Heart left ventricle (tissue), 16 donors: ENCODE data around the gene PERM1. TPM values are rescaled to one million over a fixed set of nuclear protein-coding genes. Genes with fewer than 3 reads are reported as not detected.
"Not testable (repeated sequence)": the region's sequence is repeated elsewhere in the genome, so short reads cannot be mapped to it uniquely, and the experiment has no call there.

Source experiments
- ATAC-seq, 4 donors: fragments of 200-7000 bp; cut with Tn5 transposase; one replicate each; pipeline ENCODE4 v1.9.1; 2020 to 2022; ENCODE audit warnings: moderate library complexity in 4 of 4, mild to moderate bottlenecking in 3 of 4, moderate number of reproducible peaks in 1 of 4
- DNase-seq, 5 donors: peaks; one replicate each; pipeline ENCODE4 v3.0.0-alpha.2; 2020
- H3K27ac ChIP-seq, 12 donors: fragments of 200-600 bp; sonication (generic) in 4 of 12; one replicate each; pipeline versions ENCODE4 v1.5.0 to v1.8.0; 2016 to 2022; ENCODE audit warnings: mild to moderate bottlenecking in 2 of 12
- H3K27me3 ChIP-seq, 9 donors: fragments of 200-600 bp; sonication (generic) in 2 of 9; one replicate each; pipeline versions ENCODE4 v1.5.1 to v1.8.0; 2016 to 2022; ENCODE audit warnings: mild to moderate bottlenecking in 3 of 9
- H3K36me3 ChIP-seq, 9 donors: fragments of 200-600 bp; sonication (generic) in 2 of 9; one replicate each; pipeline versions ENCODE4 v1.5.0 to v1.8.0; 2018 to 2022; ENCODE audit warnings: mild to moderate bottlenecking in 2 of 9
- H3K4me1 ChIP-seq, 12 donors: fragments of 200-600 bp; sonication (generic) in 4 of 12; one replicate each; pipeline versions ENCODE4 v1.5.0 to v1.8.0; 2016 to 2022; ENCODE audit warnings: mild to moderate bottlenecking in 3 of 12
- H3K4me3 ChIP-seq, 12 donors: fragments of 200-600 bp; sonication (generic) in 4 of 12; one replicate each; pipeline versions ENCODE4 v1.5.0 to v1.8.0; 2017 to 2022; ENCODE audit warnings: mild to moderate bottlenecking in 9 of 12, moderate library complexity in 4 of 12
- H3K9me3 ChIP-seq, 12 donors: fragments of 200-600 bp; sonication (generic) in 4 of 12; one replicate each; pipeline versions ENCODE4 v1.5.0 to v1.8.0; 2016 to 2022; ENCODE audit warnings: mild to moderate bottlenecking in 1 of 12
- CTCF ChIP-seq, 12 donors: fragments of 200-600 bp; sonication (generic) in 4 of 12; IDR thresholded peaks; one replicate each; pipeline versions ENCODE4 v1.5.0 to v1.8.0; 2018 to 2022; ENCODE audit warnings: antibody characterized with exemption in 12 of 12, mild to moderate bottlenecking in 5 of 12
- POLR2A ChIP-seq, 2 donors: fragments of 450-650 bp; IDR thresholded peaks; one replicate each; pipeline ENCODE4 v1.6.1; 2017; ENCODE audit warnings: antibody characterized with exemption in 2 of 2, mild to moderate bottlenecking in 2 of 2, moderate library complexity in 2 of 2
- WGBS, 4 donors: extraction: QIAGEN DNeasy Blood & Tissue Kit in 2 of 4; methylation state at CpG; one replicate each; pipeline versions ENCODE4 v1.1.5 to v1.1.7; 2013 to 2018; 5-methylcytosine and 5-hydroxymethylcytosine counted together
- intact Hi-C, 10 donors: fragments of 100-400 bp; cut with DNase I; formaldehyde crosslinking; loops; one replicate each; pipeline versions ENCODE4 v1.11.1 to v1.14.2; 2022
- polyA plus RNA-seq, 2 donors: library from polyadenylated mRNA; stranded (reverse); fragments of 200-250 nt; gene quantifications; one replicate each; pipeline ENCODE4 v1.2.3, GENCODE V29; 2013
- total RNA-seq, 9 donors: library from RNA; depleted of rRNA in 2 of 9; stranded (reverse); fragments of >200 nt in 2 of 9; fragmentation: NEBNext Ultra II Directional in 3 of 9; extraction: Animal tissue kit (Norgen Biotek cat#: 25700) in 3 of 9; gene quantifications; one replicate each; pipeline versions ENCODE4 v1.1.0 to v1.2.4, GENCODE V29; 2016 to 2023
- donor health status: ischemic (EF 13 %, LVEDD 7.1; RV severe dilation, severe dysfunction).
- donor health status: healthy with polysubstance abuse.
- donor health status: DM: no; HTN: yes; CAD: no.
- donor health status: DM: no; HTN: no; CAD: no.
- donor health status: ischemic (EF 25% LVEDD 6.9; RV normal size, moderate dysfunction).
- donor health status: ischemic (EF 25% LVEDD 5.7; RV mildly dilated, moderate dysfunction).
- donor health status: healthy.
- donor health status: DM: yes; HTN: yes; CAD: no.
- donor health status: ischemic (EF 35%, LVEDD 5.7; RV mildly dilated, moderate dysfunction).
- donor health status: nonischemic (EF 11% LVEDD 7.7; RV severe dilation, severe dysfunction).
- donor health status: DM: yes; HTN: yes; CAD: no.
- donor health status: PGD.
- donor health status: ischemic (EF 29% LVEDD 5.4; RV normal size, mild dysfunction).
- donor health status: nonischemic (EF 23%, LVEDD 6.1; RV moderate dilation, normal function).

The PERM1 gene
- total and polyA plus RNA-seq, 11 donors, result 52.8 to 353 (median 104) TPM

GRCh38 chr1:1020000-1020404 is 38.1 kb upstream of the PERM1 start, which contains the start of gene AGRN:
Gene AGRN (plus strand): TSS chr1:1020120. CDS start chr1:1020173, 53 bp downstream.
- intact Hi-C loops, result loop anchor here in 4 of 10 donors (5.0 kb wide), 1 partner anchor 42 kb away; no protein-coding TSS in a partner anchor
- WGBS, 4 donors, result 0 to 1% methylated on average over 54 of the region's 58 CpGs; no CpG with 5 or more reads in 2 of the 4 donors
- DNase-seq (peak in 4 of 5 donors; percentile 59 to 77 (median 67)), ATAC-seq (peak in 2 of 4 donors; percentile 56 to 57)
- peak within 1 kb of the TSS; percentile 59 to 99 (median 81) for H3K4me3 ChIP-seq
- H3K36me3 ChIP-seq, result no peaks in the 10 kb centered on the region
- TF ChIP-seq CTCF (IDR thresholded peaks at IDR 0.05) (no peak), POLR2A (IDR thresholded peaks at IDR 0.05) (peak in 1 of 2 donors; percentile 23)
- peaks cover 0 to 10% (median 0%) of the 10 kb centered on the region in 9 donors for H3K27me3 ChIP-seq
- H3K27ac ChIP-seq, result peak within 1 kb of the TSS; percentile 88 to 99 (median 96)
- no peaks in the 10 kb centered on the region for H3K9me3 ChIP-seq
- H3K4me1 ChIP-seq, result peaks cover 0 to 43% (median 34%) of the 10 kb centered on the region in 12 donors

- Histone ChIP-seq H3K4me3 (peak overlapping the region; percentile 59 to 99 (median 81)), H3K27ac (peak overlapping the region; percentile 88 to 99 (median 96)), H3K27me3 (peaks cover 0 to 10% (median 0%) of the 10 kb centered on the region in 9 donors), H3K4me1 (peaks cover 2 to 43% (median 34%) of the 10 kb centered on the region in 12 donors), H3K9me3 (no peaks in the 10 kb centered on the region), H3K36me3 (no peaks in the 10 kb centered on the region)
- ATAC-seq (peak; percentile 51 to 91 (median 86)), DNase-seq (peak; percentile 86 to 93 (median 88))
- intact Hi-C loops, result loop anchor here in 1 of 10 donors (5.0 kb wide), 1 partner anchor 43 kb away; no protein-coding TSS in a partner anchor
- TF ChIP-seq POLR2A (IDR thresholded peaks at IDR 0.05) (no peak), CTCF (IDR thresholded peaks at IDR 0.05) (peak in 11 of 12 donors; percentile 36 to 66 (median 55))
- 3 to 8% (median 4%) methylated on average over 15 to 74 of the region's 91 CpGs for WGBS, 4 donors
Measured at GRCh38 chr1:1019122-1019999, 37.5 kb upstream of the PERM1 start.

DNA sequence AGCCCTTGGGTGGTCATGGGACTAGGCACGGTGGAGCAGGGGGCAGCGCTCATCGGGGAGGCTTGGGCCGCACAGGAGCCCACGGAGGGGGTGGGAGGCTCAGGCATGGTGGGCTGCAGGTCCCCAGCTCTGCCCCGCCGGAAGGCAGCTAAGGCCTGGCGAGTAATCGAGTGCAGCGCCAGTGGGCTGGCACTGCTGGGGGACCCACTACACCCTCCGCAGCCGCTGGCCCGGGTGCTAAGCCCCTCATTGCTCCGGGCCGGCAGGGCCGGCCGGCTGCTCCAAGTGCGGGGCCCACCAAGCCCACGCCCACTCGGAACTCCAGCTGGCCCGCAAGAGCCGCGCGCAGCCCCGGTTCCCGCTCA is 36.4 kb upstream of the PERM1 start:
- not testable (repeated sequence) for H3K36me3 ChIP-seq, H3K9me3 ChIP-seq, H3K27ac ChIP-seq, ATAC-seq, H3K4me3 ChIP-seq
- Histone ChIP-seq H3K27me3 (peaks cover 0 to 10% (median 0%) of the 10 kb centered on the region in 9 donors), H3K4me1 (peaks cover 2 to 45% (median 36%) of the 10 kb centered on the region in 12 donors)
- WGBS, 4 donors, result 93 to 97% (median 96%) methylated on average over 19 to 26 of the region's 26 CpGs
- DNase-seq, result peak in 1 of 5 donors; percentile 23
- intact Hi-C loops, result loop anchor here in 1 of 10 donors (5.0 kb wide), 1 partner anchor 44 kb away; no protein-coding TSS in a partner anchor

GRCh38 chr1:1017397-1018320 is 35.8 kb upstream of the PERM1 start:
- intact Hi-C loops, result loop anchor here in 1 of 10 donors (5.0 kb wide), 1 partner anchor 45 kb away; no protein-coding TSS in a partner anchor

More at GRCh38 chr1:1017397-1018320, 35.8 kb upstream of the PERM1 start:
- 80 to 88% (median 81%) methylated on average over 12 to 17 of the region's 17 CpGs for WGBS, 4 donors
- not testable (repeated sequence) for ATAC-seq, H3K4me3 ChIP-seq, H3K36me3 ChIP-seq, H3K9me3 ChIP-seq, H3K27ac ChIP-seq
- peaks cover 2 to 46% (median 35%) of the 10 kb centered on the region in 12 donors for H3K4me1 ChIP-seq
- peaks cover 0 to 10% (median 0%) of the 10 kb centered on the region in 9 donors for H3K27me3 ChIP-seq
- peak in 1 of 5 donors; percentile 7 for DNase-seq
